DOHH2 (cell line): ENCODE data around the gene C2CD4D.

ENCODE experiments used
- CTCF ChIP-seq: fragments of 200-600 bp; sonication (generic); IDR thresholded peaks from one replicate; pipeline ENCODE4 v1.5.1; 2014; ENCODE audit warnings: antibody characterized with exemption, mild to moderate bottlenecking, low read depth, low read length; ENCODE audit not compliant: poor library complexity, severe bottlenecking
- EZH2phosphoT487 ChIP-seq: fragments of 200-600 bp; sonication (generic); IDR thresholded peaks from 2 replicates; pipeline ENCODE4 v1.6.1; 2017; ENCODE audit warnings: borderline replicate concordance, mild to moderate bottlenecking, antibody characterized with exemption, low read length, moderate library complexity, mixed read lengths

GRCh38 chr1:151882466-151882865 lies 42.8 kb upstream of the C2CD4D start:
- TF ChIP-seq CTCF (no peak), EZH2phosphoT487 (no peak)
